CD4-positive, alpha-beta T cell treated with Interleukin-1 beta for 1 hour (primary cell): ENCODE results near the gene TRIM66.

Source experiments
- DNase-seq, 2 donors: peaks; one replicate each; pipeline ENCODE4 v3.0.0-alpha.2; 2020 to 2022

The TRIM66 gene, protein sequence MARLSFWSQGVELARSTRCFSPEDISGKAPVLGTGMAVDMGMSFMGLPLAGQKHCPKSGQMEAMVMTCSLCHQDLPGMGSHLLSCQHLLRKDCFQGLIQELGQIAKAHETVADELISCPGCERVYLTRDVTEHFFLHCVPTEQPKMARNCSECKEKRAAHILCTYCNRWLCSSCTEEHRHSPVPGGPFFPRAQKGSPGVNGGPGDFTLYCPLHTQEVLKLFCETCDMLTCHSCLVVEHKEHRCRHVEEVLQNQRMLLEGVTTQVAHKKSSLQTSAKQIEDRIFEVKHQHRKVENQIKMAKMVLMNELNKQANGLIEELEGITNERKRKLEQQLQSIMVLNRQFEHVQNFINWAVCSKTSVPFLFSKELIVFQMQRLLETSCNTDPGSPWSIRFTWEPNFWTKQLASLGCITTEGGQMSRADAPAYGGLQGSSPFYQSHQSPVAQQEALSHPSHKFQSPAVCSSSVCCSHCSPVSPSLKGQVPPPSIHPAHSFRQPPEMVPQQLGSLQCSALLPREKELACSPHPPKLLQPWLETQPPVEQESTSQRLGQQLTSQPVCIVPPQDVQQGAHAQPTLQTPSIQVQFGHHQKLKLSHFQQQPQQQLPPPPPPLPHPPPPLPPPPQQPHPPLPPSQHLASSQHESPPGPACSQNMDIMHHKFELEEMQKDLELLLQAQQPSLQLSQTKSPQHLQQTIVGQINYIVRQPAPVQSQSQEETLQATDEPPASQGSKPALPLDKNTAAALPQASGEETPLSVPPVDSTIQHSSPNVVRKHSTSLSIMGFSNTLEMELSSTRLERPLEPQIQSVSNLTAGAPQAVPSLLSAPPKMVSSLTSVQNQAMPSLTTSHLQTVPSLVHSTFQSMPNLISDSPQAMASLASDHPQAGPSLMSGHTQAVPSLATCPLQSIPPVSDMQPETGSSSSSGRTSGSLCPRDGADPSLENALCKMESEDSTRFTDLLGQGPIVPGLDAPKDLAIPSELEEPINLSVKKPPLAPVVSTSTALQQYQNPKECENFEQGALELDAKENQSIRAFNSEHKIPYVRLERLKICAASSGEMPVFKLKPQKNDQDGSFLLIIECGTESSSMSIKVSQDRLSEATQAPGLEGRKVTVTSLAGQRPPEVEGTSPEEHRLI (N-terminal part only)

GRCh38 chr11:8682303-8683114 is at the start of gene TRIM66, which contains the start of gene RPL27A:
TRIM66 (minus strand) TSS chr11:8682665; CDS start chr11:8672274, 10,391 bp downstream.
RPL27A (plus strand) TSS chr11:8682792; CDS start chr11:8682814, 22 bp downstream.
- DNase-seq = peak; percentile 98 to 99

DNA sequence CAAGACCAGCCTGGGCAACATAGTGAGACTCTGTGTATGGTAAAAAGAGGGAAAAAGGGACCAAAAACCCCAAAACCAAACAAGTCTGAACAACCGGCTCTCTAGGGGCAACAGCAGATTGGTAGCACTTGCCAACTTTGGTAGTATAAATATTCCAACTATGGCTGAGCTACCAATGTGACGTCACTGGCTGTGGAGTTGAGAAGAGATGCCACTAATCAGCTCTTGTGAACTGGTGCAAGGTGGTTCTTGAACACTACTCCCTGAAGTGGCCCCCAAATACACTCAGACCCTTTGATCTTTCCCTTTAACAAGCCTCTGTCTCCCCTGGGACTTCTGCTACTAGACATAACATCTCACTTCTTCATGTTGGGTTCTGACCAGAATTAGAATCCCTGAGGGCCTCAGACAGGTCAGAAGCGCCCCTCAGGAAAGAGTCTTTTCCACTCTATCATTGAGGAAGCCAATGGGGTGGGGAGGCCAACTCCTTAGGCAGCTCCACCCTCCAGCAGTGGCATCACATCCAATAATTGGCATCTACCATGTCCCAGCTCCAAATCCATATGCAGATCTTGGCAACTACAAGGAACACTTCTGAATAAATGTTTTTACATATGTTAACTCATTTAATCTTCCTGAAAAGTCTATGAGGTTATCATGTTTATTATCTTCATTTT is 49.3 kb upstream of the TRIM66 start:
- no peak for DNase-seq

GRCh38 chr11:8730697-8731020 is 48.2 kb upstream of the TRIM66 start:
- DNase-seq = no peak

DNA sequence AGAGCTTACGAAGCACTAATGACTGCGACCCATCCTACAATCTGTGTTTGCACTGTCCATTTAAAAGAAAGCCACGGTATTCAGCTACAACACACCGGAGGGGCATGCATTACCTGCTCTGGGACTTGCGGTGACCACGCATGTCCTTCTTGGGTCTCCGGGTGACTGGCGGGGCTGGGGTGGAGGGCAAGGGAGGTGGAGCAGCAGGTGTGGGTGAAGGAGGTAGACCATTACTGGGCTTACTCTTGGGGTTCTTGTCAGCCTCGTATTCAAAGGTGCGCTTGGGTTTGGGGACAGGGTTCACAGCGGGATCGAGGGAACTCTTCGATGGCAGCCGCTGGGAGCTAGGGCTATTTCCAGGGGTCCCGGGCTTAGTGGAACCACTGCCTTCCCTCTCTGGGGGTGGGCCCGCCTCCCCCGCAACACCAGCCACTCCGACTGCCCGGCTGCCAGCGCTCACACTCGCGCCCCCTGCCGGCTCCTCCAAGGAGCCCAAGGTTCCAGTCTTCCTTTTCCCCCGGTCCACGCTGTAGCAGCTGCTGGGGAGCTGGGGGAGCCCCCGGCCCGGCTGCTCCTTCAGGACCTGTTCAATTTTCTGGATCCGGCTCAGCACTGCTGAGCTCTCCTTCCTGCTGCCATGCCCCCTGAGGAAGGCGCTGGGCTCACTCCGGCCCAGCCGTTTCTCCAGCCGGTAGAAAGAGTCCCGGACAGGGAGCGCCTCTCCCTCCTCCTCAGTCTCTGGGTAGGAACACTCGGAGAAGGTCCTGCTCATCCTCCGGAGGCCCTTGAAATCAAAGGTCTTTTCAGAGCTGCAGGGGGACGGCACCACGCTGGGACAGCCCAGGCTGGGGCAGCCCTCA is 47.6 kb upstream of the TRIM66 start:
- DNase-seq = no peak

DNA sequence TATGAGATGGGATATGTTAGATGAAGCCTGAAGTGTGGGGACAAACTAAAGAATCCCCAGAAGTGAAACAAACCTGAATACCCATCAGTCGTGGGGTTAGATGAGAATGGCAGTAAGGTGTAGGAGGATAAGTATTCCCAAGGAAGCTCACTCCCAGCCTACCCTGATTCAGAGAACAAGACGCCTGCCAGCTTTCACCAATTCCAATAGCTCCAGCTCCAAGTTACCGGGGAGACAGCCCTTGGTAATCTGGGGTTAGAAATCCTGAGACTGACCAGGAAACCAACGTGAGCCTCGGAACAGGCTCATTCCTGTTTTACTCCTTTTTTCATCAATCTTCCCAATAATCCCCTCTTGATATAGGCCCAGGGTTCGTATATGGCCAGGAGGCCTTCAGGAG is 46.6 kb upstream of the TRIM66 start:
- no peak for DNase-seq

- DNase-seq = no peak
Observed at GRCh38 chr11:8728563-8728962, 46.1 kb upstream of the TRIM66 start.

- DNase-seq = no peak
Observed at GRCh38 chr11:8726395-8726794, 43.9 kb upstream of the TRIM66 start.

- DNase-seq = no peak
Observed at GRCh38 chr11:8724682-8725081, 42.2 kb upstream of the TRIM66 start.

- no peak for DNase-seq
Observed at GRCh38 chr11:8723711-8724110, 41.2 kb upstream of the TRIM66 start.

GRCh38 chr11:8722809-8723208 is 40.3 kb upstream of the TRIM66 start:
- no peak for DNase-seq

DNA sequence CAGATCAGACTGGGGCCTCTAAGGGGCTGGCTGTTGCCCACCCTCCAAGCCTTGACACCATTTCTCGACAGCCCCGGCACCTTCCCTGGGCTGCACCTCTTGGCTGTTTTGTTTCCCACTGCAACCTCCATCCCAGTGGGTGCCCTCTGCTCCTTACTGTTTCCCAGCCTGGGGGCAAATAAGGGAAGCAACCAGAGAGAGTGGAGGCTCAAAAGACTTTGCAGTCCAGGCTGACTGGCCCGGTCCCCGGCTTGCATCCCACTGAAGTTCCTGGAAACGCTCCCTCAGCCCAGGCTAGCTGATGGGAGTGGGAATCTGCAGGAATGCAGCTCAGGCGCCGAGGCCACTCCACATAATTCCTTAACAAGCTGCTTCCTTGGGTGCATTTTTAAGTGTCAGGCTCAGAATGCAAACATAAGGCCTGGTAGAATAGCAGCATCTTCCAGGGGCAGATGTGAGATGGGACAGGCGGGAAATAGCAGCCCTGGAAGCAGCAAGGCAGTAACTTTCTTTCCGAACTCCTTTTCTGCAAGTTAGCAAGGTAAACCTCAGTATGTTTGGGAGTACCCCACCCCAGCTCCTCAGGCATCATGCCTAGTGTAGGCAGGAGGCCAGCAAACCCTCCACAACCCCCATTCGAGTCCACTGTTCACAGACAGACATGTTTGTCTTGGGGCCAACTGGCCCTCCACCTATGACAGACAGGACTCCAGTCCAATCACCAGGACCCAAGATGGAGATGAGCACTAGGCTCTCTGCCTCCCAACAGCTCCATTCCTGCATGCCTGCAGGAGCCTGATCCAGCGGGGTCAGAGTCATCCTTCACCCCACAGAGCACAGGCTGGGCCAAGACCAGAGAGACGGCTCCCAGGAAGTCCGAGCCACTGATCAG is 39.4 kb upstream of the TRIM66 start:
- DNase-seq = no peak

DNA sequence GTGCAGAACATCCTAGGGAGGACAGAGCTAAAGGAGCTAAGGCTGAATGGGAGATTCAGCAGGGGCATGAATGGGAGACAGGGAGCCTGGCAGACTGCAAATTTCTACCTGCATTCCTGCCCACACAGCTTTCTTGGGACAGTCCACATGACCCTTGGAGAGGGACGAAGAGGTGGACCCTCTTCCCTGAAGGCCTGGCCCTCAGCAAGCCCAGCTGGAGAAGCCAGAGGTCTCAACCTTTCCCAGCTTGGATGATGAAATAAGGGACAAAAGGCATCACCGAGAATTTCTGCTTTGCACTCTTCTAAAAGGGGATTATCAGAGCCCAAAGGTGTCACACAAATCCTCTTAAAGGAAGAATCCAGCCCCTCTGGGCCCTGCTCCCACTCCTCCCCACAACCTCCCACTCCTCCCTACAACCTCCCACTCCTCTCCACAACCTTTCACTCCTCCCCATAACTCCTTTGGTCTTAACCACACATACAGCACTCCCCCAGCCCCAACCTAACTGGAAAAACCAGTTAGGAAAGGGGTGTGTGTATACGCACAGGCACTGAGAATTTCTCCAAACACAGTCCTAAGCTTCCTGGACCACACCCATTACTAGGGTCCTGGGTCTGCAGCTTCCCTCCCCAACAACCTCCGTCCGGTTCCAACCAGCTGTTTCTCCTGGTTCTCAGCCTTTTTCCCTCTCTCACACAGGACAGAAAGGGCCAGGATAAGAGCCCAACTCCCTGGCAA is 38.6 kb upstream of the TRIM66 start:
- DNase-seq = no peak

- no peak for DNase-seq
Observed at GRCh38 chr11:8720352-8720751, 37.9 kb upstream of the TRIM66 start.

- no peak for DNase-seq
Observed at GRCh38 chr11:8719721-8720120, 37.3 kb upstream of the TRIM66 start.

- no peak for DNase-seq
Observed at GRCh38 chr11:8719211-8719649, 36.8 kb upstream of the TRIM66 start.

DNA sequence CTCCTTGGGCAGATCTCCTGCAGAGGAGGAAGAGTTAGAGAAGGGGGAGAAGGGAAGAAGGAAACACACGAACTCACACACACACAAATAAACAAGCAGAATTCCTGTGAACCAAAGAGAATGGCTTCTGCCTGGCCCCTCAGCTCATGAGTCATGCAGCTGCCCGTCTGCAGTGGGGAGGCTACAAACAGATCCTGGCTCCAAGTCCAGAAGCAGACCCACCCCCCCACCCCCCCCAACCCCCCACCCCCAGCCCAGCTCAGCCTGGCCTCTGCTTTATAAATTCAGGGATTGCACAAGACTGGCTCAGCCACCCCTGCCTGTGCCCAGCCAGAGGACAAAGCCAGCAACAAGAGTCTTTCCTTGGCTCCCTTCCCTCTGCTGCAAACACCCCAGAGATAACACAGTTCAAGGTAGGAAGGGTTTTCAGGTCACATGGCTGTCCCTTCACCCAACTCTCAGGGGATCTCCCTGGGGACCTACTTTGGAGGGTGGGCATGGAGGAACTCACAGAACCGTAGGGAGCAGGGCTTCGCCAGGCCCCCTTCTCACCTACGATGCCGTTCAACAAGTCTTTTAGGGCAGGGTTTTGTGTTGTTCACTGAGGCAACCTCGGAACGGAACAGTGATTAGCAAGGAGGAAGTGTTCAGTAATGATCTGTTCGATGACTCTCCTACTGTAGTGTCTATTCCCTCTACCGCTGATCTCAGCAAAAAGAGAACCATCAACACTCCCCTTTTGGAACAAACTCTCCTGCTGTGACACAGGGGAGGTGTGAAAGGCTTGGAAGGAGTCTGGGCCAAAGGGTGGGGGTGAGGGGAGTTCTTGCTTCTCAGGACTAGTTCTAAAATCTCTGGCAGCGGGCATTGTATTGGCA is 35.6 kb upstream of the TRIM66 start:
- no peak for DNase-seq

DNA sequence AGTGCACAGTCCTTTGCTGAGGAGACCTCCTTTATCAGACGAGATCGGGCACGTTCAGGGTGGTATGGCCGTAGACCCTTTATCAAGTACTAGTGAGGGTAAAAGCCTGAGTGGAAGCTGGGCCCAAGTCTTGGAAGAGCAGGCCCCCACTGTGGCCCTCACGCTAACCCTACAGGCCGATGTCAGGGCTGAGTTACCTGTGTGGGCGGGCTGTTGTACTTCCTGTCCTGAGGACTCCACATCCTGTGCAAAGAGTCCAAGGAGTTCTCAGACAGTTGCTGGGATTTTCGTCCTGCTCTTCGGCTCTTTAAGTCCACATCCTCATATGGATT is 35.0 kb upstream of the TRIM66 start:
- DNase-seq = no peak

GRCh38 chr11:8715501-8715900 is 33.0 kb upstream of the TRIM66 start:
- peak in 1 of 2 donors; percentile 19 for DNase-seq
